Panc1 (cell line): ENCODE measurements around the gene C16orf46.

Experiments used
- POLR2AphosphoS5 ChIP-seq: IDR thresholded peaks from 2 replicates; pipeline ENCODE4 v1.6.1; 2012; ENCODE audit warnings: mild to moderate bottlenecking, low read depth, low read length, moderate library complexity
- SIN3A ChIP-seq: IDR thresholded peaks from 2 replicates; pipeline ENCODE4 v1.6.1; 2012; ENCODE audit warnings: low read depth, mild to moderate bottlenecking, low read length, moderate library complexity, borderline replicate concordance; ENCODE audit not compliant: insufficient read depth
- TCF7L2 ChIP-seq: IDR thresholded peaks from 2 replicates; pipeline ENCODE4 v1.6.1; 2011; ENCODE audit warnings: mild to moderate bottlenecking, low read depth, low read length, inconsistent platforms
- TF ChIP-seq, protein P1 (sequence below): fragments of 450-650 bp; IDR thresholded peaks from 2 replicates; pipeline ENCODE4 v1.5.1; 2017; ENCODE audit warnings: mild to moderate bottlenecking

DNA sequence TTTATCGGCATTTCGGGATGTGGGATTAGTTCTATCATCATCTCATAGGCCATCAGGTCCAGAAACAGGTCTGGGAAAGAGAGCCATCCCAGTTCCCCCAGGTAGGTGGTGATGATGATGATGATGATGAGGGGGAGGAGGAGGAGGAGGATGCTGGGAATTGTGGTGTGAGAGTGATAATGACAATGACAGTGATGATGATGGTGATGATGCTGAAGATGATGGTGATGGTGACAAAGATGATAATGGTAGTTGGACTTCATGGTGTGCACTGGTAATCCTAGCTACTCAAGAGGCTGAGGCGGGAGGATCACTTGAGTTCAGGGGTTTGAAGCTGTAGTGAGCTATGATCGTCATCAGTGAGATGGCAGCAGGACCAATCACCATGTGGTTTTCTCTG is 35.4 kb upstream of the C16orf46 start:
- TF ChIP-seq, protein P1, sequence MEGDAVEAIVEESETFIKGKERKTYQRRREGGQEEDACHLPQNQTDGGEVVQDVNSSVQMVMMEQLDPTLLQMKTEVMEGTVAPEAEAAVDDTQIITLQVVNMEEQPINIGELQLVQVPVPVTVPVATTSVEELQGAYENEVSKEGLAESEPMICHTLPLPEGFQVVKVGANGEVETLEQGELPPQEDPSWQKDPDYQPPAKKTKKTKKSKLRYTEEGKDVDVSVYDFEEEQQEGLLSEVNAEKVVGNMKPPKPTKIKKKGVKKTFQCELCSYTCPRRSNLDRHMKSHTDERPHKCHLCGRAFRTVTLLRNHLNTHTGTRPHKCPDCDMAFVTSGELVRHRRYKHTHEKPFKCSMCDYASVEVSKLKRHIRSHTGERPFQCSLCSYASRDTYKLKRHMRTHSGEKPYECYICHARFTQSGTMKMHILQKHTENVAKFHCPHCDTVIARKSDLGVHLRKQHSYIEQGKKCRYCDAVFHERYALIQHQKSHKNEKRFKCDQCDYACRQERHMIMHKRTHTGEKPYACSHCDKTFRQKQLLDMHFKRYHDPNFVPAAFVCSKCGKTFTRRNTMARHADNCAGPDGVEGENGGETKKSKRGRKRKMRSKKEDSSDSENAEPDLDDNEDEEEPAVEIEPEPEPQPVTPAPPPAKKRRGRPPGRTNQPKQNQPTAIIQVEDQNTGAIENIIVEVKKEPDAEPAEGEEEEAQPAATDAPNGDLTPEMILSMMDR = no peak
- TF ChIP-seq POLR2AphosphoS5 (no peak), TCF7L2 (no peak), SIN3A (no peak)
